Neural progenitor cell (in vitro differentiated cells): ENCODE results near the gene SYTL1. TPM values are rescaled to one million over a fixed set of nuclear protein-coding genes. Genes with fewer than 3 reads are reported as not detected.

Source experiments
- DNase-seq: peaks from one replicate; pipeline ENCODE4 v3.0.0-alpha.2; 2016; ENCODE audit warnings: low spot score
- H2AFZ ChIP-seq: fragments of 200-600 bp; sonication (generic); replicated peaks from 2 replicates; pipeline ENCODE4 v1.6.1; 2016; ENCODE audit warnings: antibody characterized with exemption
- H3F3A ChIP-seq: fragments of 200-600 bp; sonication (generic); 2 replicates; pipeline ENCODE4 v1.6.1; 2016; ENCODE audit warnings: antibody characterized with exemption, low read depth
- H3K27ac ChIP-seq: fragments of 200-600 bp; sonication (generic); 2 replicates; pipeline ENCODE4 v1.5.1; 2016; ENCODE audit warnings: mild to moderate bottlenecking
- H3K27me3 ChIP-seq: fragments of 200-600 bp; sonication (generic); 2 replicates; pipeline ENCODE4 v1.6.1; 2016; ENCODE audit warnings: mild to moderate bottlenecking, moderate library complexity
- H3K36me3 ChIP-seq: fragments of 200-600 bp; sonication (generic); 2 replicates; pipeline ENCODE4 v1.5.1; 2016
- H3K4me1 ChIP-seq: fragments of 200-600 bp; sonication (generic); 2 replicates; pipeline ENCODE4 v1.6.1; 2016; ENCODE audit warnings: mixed run types
- H3K4me2 ChIP-seq: fragments of 200-600 bp; sonication (generic); 2 replicates; pipeline ENCODE4 v1.6.1; 2016
- H3K4me3 ChIP-seq: fragments of 200-600 bp; sonication (generic); 2 replicates; pipeline ENCODE4 v1.5.1; 2016
- H3K79me2 ChIP-seq: fragments of 200-600 bp; sonication (generic); 2 replicates; pipeline ENCODE4 v1.6.1; 2016; ENCODE audit warnings: low read depth
- H3K9ac ChIP-seq: fragments of 200-600 bp; sonication (generic); 2 replicates; pipeline ENCODE4 v1.6.1; 2016
- H3K9me3 ChIP-seq: fragments of 200-600 bp; sonication (generic); 2 replicates; pipeline ENCODE4 v1.5.1; 2016; ENCODE audit warnings: low read depth
- H4K20me1 ChIP-seq: fragments of 200-600 bp; sonication (generic); 2 replicates; pipeline ENCODE4 v1.6.1; 2016; ENCODE audit warnings: low read depth
- H3K27ac Mint-ChIP-seq: 3 replicates; pipeline ENCODE4 v1.8.0; 2021; ENCODE audit warnings: mixed read lengths
- H3K27me3 Mint-ChIP-seq: 2 replicates; pipeline ENCODE4 v1.8.0; 2022; ENCODE audit warnings: low read depth, mild to moderate bottlenecking, inconsistent platforms, moderate library complexity, mixed read lengths; ENCODE audit not compliant: insufficient read depth
- H3K36me3 Mint-ChIP-seq: 3 replicates; pipeline ENCODE4 v1.8.0; 2021; ENCODE audit warnings: mixed read lengths
- H3K4me1 Mint-ChIP-seq: 3 replicates; pipeline ENCODE4 v1.8.0; 2021; ENCODE audit warnings: mixed read lengths
- H3K4me3 Mint-ChIP-seq: 3 replicates; pipeline ENCODE4 v1.8.0; 2021; ENCODE audit warnings: mild to moderate bottlenecking, moderate library complexity, mixed read lengths
- H3K9me3 Mint-ChIP-seq: 3 replicates; pipeline ENCODE4 v1.8.0; 2020; ENCODE audit warnings: mixed read lengths
- EZH2 ChIP-seq: fragments of 200-600 bp; sonication (generic); IDR thresholded peaks from 2 replicates; pipeline ENCODE4 v1.6.1; 2017; ENCODE audit warnings: antibody characterized with exemption, mild to moderate bottlenecking, moderate library complexity
- EZH2phosphoT487 ChIP-seq: fragments of 200-600 bp; sonication (generic); IDR thresholded peaks from 2 replicates; pipeline ENCODE4 v1.6.1; 2017; ENCODE audit warnings: antibody characterized with exemption
- total RNA-seq: library from RNA; depleted of rRNA; stranded (reverse); fragments of >200 nt; gene quantifications from 2 replicates; pipeline ENCODE4 v1.2.3, GENCODE V29; 2015; ENCODE audit warnings: low replicate concordance
- TF ChIP-seq, protein P1 (sequence below): fragments of 200-600 bp; sonication (generic); IDR thresholded peaks from 2 replicates; pipeline ENCODE4 v1.5.1; 2017; ENCODE audit warnings: antibody characterized with exemption, mild to moderate bottlenecking

SYTL1 gene
- total RNA-seq, 1 donor from 2014 or later: 5.7 TPM

DNA sequence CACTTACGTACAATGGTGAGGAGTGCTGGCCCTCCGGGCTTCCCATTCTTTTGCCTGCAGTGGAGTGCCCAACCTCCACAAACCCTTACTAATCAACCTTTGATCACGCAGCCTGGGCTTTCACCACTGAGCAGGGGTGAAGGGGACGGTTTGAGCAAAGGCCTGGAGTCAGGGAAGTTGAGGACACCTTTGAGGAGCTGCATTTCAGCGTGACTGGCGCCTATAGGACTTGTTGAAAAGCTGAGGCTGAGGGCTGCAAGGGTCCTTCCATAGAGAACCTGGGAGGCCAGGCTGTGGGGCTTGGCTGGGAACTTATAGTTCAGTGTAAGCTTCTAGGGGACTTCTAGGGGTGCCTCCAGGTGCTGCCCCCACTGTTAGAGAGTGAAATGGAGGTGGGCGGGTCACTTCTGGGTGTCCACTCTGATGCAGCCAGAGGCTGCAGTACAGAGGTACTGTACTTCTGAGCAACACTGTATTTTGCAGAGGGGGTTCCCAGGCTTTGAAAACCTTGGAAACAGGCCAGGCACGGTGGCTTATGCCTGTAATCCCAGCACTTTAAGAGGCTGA is 9.8 kb downstream of the SYTL1 start:
- H3K27ac ChIP-seq: no peak overlapping the region

DNA sequence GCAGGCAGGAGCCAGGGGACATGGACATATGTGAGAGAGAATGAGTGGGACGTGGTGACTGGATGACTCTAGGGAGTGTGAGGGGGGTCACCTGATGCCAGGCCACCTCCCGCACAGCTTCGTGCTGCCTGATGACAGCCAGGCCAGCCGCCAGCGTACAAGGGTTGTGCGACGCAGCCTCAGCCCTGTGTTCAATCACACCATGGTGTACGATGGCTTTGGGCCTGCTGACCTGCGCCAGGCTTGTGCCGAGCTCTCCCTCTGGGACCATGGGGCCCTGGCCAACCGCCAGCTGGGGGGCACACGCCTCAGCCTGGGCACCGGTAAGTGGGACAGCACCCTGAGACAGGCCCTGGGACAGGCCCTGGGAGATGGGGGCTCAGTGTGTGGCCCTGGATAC is 11.3 kb downstream of the SYTL1 start:
- Histone ChIP-seq H3K36me3 (no peaks in the 10 kb centered on the region), H3K4me1 (peaks cover 14% of the 10 kb centered on the region), H3K9me3 (no peaks in the 10 kb centered on the region), H2AFZ (no peak overlapping the region), H3K79me2 (no peaks in the 10 kb centered on the region), H3K27me3 (peaks cover 22% of the 10 kb centered on the region), H3K4me3 (no peak overlapping the region), H3K4me2 (no peak overlapping the region), H3K27ac (no peak overlapping the region), H3F3A (peaks cover 26% of the 10 kb centered on the region), H4K20me1 (peaks cover 6% of the 10 kb centered on the region), H3K9ac (no peak overlapping the region)
- no peak for TF ChIP-seq EZH2phosphoT487
- Mint-ChIP-seq H3K9me3 (no peaks in the 10 kb centered on the region), H3K4me1 (peaks cover 25% of the 10 kb centered on the region), H3K27me3 (peaks cover 24% of the 10 kb centered on the region), H3K4me3 (no peak overlapping the region), H3K27ac (no peak overlapping the region), H3K36me3 (peaks cover 1% of the 10 kb centered on the region)
- DNase-seq: no peak

More for the DNA sequence above, 9.8 kb downstream of the SYTL1 start:
- Mint-ChIP-seq H3K4me1 (peaks cover 19% of the 10 kb centered on the region), H3K9me3 (no peaks in the 10 kb centered on the region), H3K36me3 (no peaks in the 10 kb centered on the region), H3K27me3 (peaks cover 30% of the 10 kb centered on the region), H3K4me3 (peak overlapping the region; percentile 81), H3K27ac (no peak overlapping the region)
- H3F3A ChIP-seq: peaks cover 26% of the 10 kb centered on the region
- DNase-seq: no peak
- no peak overlapping the region for H3K9ac ChIP-seq
- H3K27me3 ChIP-seq: peaks cover 14% of the 10 kb centered on the region
- peak overlapping the region; percentile 50 for H3K4me3 ChIP-seq
- no peaks in the 10 kb centered on the region for H3K9me3 ChIP-seq
- peak overlapping the region; percentile 90 for H3K4me2 ChIP-seq
- H3K4me1 ChIP-seq: peaks cover 11% of the 10 kb centered on the region
- no peaks in the 10 kb centered on the region for H4K20me1 ChIP-seq
- H3K79me2 ChIP-seq: no peaks in the 10 kb centered on the region
- H2AFZ ChIP-seq: peak overlapping the region; percentile 74
- no peaks in the 10 kb centered on the region for H3K36me3 ChIP-seq
- no peak for TF ChIP-seq EZH2
- TF ChIP-seq, protein P1, sequence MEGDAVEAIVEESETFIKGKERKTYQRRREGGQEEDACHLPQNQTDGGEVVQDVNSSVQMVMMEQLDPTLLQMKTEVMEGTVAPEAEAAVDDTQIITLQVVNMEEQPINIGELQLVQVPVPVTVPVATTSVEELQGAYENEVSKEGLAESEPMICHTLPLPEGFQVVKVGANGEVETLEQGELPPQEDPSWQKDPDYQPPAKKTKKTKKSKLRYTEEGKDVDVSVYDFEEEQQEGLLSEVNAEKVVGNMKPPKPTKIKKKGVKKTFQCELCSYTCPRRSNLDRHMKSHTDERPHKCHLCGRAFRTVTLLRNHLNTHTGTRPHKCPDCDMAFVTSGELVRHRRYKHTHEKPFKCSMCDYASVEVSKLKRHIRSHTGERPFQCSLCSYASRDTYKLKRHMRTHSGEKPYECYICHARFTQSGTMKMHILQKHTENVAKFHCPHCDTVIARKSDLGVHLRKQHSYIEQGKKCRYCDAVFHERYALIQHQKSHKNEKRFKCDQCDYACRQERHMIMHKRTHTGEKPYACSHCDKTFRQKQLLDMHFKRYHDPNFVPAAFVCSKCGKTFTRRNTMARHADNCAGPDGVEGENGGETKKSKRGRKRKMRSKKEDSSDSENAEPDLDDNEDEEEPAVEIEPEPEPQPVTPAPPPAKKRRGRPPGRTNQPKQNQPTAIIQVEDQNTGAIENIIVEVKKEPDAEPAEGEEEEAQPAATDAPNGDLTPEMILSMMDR: no peak
- TF ChIP-seq EZH2phosphoT487: no peak

DNA sequence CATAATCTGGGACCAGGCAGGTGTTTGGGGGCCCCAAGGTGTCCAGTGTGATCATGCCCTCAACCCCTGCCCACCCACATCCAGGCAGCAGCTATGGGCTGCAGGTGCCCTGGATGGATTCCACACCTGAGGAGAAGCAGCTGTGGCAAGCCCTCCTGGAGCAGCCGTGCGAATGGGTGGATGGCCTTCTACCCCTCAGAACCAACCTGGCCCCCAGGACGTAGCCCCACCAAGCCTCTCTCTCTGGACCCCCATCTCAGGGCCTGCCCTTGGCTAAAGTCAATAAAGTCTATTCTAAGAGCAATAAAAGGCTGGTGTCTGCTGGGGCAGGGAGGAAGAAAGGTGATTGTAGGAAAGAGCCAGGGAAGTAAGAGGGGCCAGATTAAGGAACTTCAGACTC is 11.8 kb downstream of the SYTL1 start:
- Mint-ChIP-seq H3K4me1 (peaks cover 25% of the 10 kb centered on the region), H3K27me3 (peaks cover 24% of the 10 kb centered on the region), H3K9me3 (no peaks in the 10 kb centered on the region), H3K36me3 (peaks cover 1% of the 10 kb centered on the region), H3K4me3 (no peak overlapping the region), H3K27ac (no peak overlapping the region)
- Histone ChIP-seq H3K9ac (no peak overlapping the region), H3K79me2 (no peaks in the 10 kb centered on the region), H3K4me2 (no peak overlapping the region), H3K36me3 (no peaks in the 10 kb centered on the region), H3K4me1 (peaks cover 14% of the 10 kb centered on the region), H2AFZ (no peak overlapping the region), H3K9me3 (no peaks in the 10 kb centered on the region), H3K27ac (no peak overlapping the region), H3K4me3 (no peak overlapping the region), H4K20me1 (peaks cover 10% of the 10 kb centered on the region), H3K27me3 (peaks cover 26% of the 10 kb centered on the region), H3F3A (peaks cover 26% of the 10 kb centered on the region)
- TF ChIP-seq EZH2 (no peak), EZH2phosphoT487 (no peak)
- no peak for DNase-seq

DNA sequence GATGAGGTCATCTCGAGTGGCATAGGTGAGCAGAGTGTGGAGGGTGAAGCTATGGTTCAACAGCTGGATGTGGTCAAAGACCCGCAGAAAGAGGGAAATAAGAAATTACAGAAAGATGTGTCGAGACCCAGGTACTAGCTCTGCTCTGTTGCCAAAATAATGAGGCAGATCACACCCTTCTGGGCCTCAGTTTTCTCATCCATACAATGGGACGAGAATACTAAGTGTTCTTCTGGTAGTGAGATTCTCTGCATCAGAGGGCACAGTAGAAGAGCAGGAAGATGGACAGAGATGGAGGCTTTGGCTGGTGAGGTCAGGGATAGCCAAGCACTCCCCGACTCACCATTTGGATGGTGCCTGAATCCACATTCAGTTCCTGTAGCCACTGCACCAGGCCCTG is 13.9 kb downstream of the SYTL1 start:
- Histone ChIP-seq H3K9ac (no peak overlapping the region), H3K79me2 (no peaks in the 10 kb centered on the region), H3K9me3 (no peaks in the 10 kb centered on the region), H4K20me1 (peaks cover 17% of the 10 kb centered on the region), H3K27me3 (peaks cover 34% of the 10 kb centered on the region), H3K27ac (no peak overlapping the region), H3K4me1 (peaks cover 16% of the 10 kb centered on the region), H3K36me3 (no peaks in the 10 kb centered on the region), H2AFZ (no peak overlapping the region), H3K4me3 (no peak overlapping the region), H3K4me2 (no peak overlapping the region), H3F3A (peaks cover 15% of the 10 kb centered on the region)
- H3K4me3 Mint-ChIP-seq: peak overlapping the region; percentile 30
- H3K4me1 Mint-ChIP-seq: peaks cover 28% of the 10 kb centered on the region
- peaks cover 8% of the 10 kb centered on the region for H3K36me3 Mint-ChIP-seq
- no peaks in the 10 kb centered on the region for H3K9me3 Mint-ChIP-seq
- TF ChIP-seq EZH2phosphoT487: no peak
- TF ChIP-seq, protein P1: no peak
- TF ChIP-seq EZH2: no peak
- H3K27me3 Mint-ChIP-seq: peaks cover 31% of the 10 kb centered on the region
- no peak for DNase-seq
- H3K27ac Mint-ChIP-seq: no peak overlapping the region
